ENCODE measurements around the gene NID1.

GRCh38 chr1:236020359-236021219, 44.3 kb downstream of the NID1 start:
- TF ChIP-seq CTCF (IDR thresholded peaks at IDR 0.05) = no peak
- peak in 1 of 3 donors; percentile 42 for TF ChIP-seq POLR2AphosphoS5 (IDR thresholded peaks at IDR 0.05)
